ENCODE data around the gene BRF1. TPM values are rescaled to one million over a fixed set of nuclear protein-coding genes. Genes with fewer than 3 reads are reported as not detected.

BRF1 gene
- total RNA-seq, 4 donors from 2014 or later, result 25.2 to 35.6 (median 30.9) TPM

GRCh38 chr14:105210266-105211025, 90.4 kb downstream of the BRF1 start:
- ATAC-seq, result no peak
- TF ChIP-seq POLR2AphosphoS5 (IDR thresholded peaks at IDR 0.05), result no peak
- TF ChIP-seq EP300 (IDR thresholded peaks at IDR 0.05), result no peak
- no peak for TF ChIP-seq CTCF (IDR thresholded peaks at IDR 0.05)
- TF ChIP-seq POLR2A (IDR thresholded peaks at IDR 0.05), result no peak
- Histone ChIP-seq H3K27ac (no peak overlapping the region), H3K4me3 (no peak overlapping the region), H3K4me1 (peaks cover 0 to 21% (median 0%) of the 10 kb centered on the region in 3 donors), H3K36me3 (peaks cover 0 to 63% of the 10 kb centered on the region in 2 donors), H3K27me3 (no peaks in the 10 kb centered on the region), H3K9me3 (no peaks in the 10 kb centered on the region)
- WGBS, 2 donors (ENCODE audit: low coverage in 1 of 2), result 86 to 88% methylated on average over 1 to 5 of the region's 30 CpGs

- Histone ChIP-seq H3K4me3 (no peak overlapping the region), H3K27ac (no peak overlapping the region), H3K4me1 (peaks cover 0 to 29% (median under 1%) of the 10 kb centered on the region in 3 donors), H3K27me3 (no peaks in the 10 kb centered on the region), H3K36me3 (peaks cover 0 to 61% of the 10 kb centered on the region in 2 donors), H3K9me3 (no peaks in the 10 kb centered on the region)
- TF ChIP-seq POLR2A (IDR thresholded peaks at IDR 0.05) (no peak), POLR2AphosphoS5 (IDR thresholded peaks at IDR 0.05) (no peak), CTCF (IDR thresholded peaks at IDR 0.05) (no peak), EP300 (IDR thresholded peaks at IDR 0.05) (no peak)
- no peak for ATAC-seq
- no CpG with 5 or more reads among the region's 16 CpGs for WGBS, 2 donors (ENCODE audit: low coverage in 1 of 2)
Measured at GRCh38 chr14:105209646-105210045, 91.2 kb downstream of the BRF1 start.

- Histone ChIP-seq H3K4me1 (peaks cover 0 to 35% (median 6%) of the 10 kb centered on the region in 3 donors), H3K27me3 (no peaks in the 10 kb centered on the region), H3K4me3 (no peak overlapping the region), H3K27ac (no peak overlapping the region), H3K36me3 (peaks cover 0 to 55% of the 10 kb centered on the region in 2 donors), H3K9me3 (no peaks in the 10 kb centered on the region)
- no CpG with 5 or more reads among the region's 8 CpGs for WGBS, 2 donors (ENCODE audit: low coverage in 1 of 2)
- ATAC-seq, result no peak
- TF ChIP-seq CTCF (IDR thresholded peaks at IDR 0.05), result no peak
- TF ChIP-seq POLR2A (IDR thresholded peaks at IDR 0.05), result no peak
- TF ChIP-seq POLR2AphosphoS5 (IDR thresholded peaks at IDR 0.05), result no peak
Measured at GRCh38 chr14:105209091-105209490, 91.7 kb downstream of the BRF1 start.

GRCh38 chr14:105208738-105209075, 92.1 kb downstream of the BRF1 start:
- no CpG with 5 or more reads among the region's 12 CpGs for WGBS, 2 donors (ENCODE audit: low coverage in 1 of 2)

More at GRCh38 chr14:105208738-105209075, 92.1 kb downstream of the BRF1 start:
- no peaks in the 10 kb centered on the region for H3K27me3 ChIP-seq
- no peak overlapping the region for H3K27ac ChIP-seq
- H3K4me1 ChIP-seq, result peaks cover 0 to 35% (median 9%) of the 10 kb centered on the region in 3 donors
- peaks cover 0 to 51% of the 10 kb centered on the region in 2 donors for H3K36me3 ChIP-seq
- H3K4me3 ChIP-seq, result no peak overlapping the region
- no peaks in the 10 kb centered on the region for H3K9me3 ChIP-seq
- no peak for ATAC-seq
- TF ChIP-seq POLR2A (IDR thresholded peaks at IDR 0.05), result no peak
- no peak for TF ChIP-seq EP300 (IDR thresholded peaks at IDR 0.05)
- TF ChIP-seq POLR2AphosphoS5 (IDR thresholded peaks at IDR 0.05), result no peak
- no peak for TF ChIP-seq CTCF (IDR thresholded peaks at IDR 0.05)
